DMS 273 (cell line): ENCODE results near the gene STXBP6.

Experiments
- DNase-seq: peaks from one replicate; lab custom pipeline; 2025; ENCODE audit not compliant: unreplicated experiment; lab: John Stamatoyannopoulos, UW

The STXBP6 gene

DNA sequence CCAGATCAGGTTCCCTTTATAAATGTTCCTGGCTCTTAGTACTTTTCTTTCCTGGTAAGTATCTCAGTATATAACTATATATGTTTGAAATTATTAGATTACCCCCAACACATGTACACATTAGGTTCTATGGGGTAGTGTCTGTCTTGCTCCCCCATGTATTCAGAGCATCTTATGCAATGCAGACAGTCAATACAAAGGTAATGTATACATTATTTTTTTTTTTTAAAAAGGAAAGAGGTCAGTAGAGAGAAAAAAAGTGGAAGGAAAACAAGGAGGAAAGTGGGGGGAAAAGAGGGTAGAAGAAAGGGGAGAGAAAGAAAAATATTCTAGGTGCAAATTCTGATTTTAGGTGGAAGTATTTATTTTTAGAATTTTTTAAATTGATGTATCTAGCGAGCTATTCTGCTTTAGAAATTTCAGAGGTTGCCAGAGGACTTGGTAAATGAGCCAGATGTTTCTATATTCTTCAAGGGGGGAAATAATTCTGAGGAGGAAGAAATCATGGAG, 157.9 kb downstream of the STXBP6 start:
- DNase-seq, result no peak

DNA sequence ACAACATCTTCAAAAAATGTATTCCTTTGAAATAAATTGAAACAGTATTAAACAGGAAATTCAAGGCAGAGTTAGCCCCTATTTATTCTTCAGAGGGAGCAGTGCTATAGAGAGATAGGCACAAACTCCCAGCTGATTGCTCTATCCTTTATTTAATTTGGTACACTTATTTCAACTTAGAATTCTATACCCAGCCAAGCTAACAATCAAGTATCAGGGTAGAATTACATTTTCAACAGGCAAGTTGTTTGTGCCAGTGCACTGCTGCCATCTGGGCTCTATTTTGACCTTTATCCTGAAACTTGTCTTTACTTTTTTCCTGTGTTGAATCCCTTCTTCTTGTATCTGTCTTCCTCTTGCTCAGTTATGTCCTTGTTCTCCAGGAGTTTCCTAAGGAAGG, 159.2 kb downstream of the STXBP6 start:
- no peak for DNase-seq

DNA sequence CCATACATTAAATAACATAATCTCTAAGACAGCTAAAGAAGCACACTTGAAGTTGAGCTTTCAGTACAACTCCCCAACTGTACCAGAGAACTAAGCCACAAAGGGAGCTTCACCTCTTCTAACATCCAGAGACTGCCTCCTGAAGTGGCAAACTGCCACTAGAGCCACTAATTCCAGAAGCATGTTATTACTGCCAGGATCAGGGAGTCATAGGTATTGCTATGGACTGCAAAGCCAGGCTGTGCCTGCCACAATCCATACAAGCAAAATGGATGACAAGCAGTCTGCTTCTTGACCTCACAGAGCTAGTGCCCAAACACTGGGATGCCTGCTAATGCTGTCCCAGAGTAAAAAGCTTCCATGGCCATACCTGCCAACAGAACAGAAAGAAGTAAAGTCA, 160.1 kb downstream of the STXBP6 start:
- DNase-seq, result no peak

DNA sequence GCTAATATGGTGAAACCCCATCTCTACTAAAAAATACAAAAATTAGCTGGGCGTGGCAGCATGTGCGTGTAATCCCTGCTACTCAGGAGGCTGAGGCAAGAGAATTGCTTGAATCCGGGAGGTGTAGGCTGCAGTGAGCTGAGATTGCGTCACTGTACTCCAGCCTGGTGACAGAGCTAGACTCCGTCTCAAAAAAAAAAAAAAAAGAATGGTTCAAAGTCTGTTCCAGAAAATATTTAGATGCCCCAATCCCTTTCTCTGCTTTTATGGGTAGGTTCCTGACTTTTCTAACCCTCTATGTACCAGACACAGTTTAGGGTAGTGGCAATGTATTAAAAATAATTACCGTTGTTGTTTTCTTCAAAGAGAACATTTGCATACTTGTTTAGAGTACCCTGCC, 161.4 kb downstream of the STXBP6 start:
- no peak for DNase-seq

DNA sequence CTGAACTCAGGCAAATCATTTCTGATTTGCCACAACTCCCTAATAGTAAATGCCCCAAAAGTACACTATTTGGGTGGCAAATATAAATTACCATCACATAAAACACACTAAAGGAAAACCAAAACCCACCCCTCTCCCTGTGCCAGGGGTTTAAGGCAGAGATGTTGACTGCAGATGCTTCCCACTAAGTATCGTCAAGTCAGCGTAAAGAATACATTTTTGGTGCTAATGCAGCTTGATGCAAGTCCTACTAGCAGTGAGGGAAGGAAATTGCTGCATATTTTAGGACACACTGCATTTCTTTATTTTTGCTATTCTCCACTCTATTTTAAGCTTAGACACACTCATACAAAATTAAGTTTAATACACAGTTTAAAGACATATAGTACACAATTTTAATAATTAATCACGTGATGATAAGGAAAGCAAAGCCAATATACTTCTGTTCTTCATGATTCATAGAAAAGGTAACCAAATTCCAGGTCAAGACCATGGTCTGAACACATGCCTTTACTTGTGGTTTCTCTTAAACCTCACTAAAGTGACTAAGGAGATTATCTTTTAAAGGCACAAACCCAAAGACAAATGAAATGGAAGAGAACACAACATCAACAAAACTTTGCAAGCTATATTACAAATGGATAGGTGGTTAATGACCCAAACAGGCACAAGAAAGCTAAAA, 162.2 kb downstream of the STXBP6 start:
- no peak for DNase-seq

DNA sequence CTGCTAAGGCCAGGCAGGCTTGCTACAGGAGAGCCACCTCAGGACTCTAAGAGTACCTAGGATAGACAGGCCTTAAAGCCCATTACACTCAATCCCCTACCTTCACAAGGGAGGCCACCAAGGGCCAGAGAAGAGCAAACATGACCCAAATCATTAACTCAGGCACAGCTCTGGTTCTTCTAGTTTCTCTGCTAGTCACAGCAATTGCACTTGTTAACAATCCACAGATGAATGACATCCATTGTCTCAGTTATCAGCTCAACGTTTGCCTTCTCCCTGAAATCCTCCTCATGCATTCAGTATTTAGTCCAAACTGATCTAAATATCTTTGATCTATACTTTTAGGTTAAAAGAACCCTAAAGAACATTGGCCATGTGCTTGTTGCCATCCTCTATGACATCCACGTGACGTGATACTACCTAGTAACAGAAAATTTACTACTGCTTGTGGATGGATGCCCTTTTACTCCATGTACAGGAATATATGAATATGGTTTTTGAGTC, 164.5 kb downstream of the STXBP6 start:
- no peak for DNase-seq

DNA sequence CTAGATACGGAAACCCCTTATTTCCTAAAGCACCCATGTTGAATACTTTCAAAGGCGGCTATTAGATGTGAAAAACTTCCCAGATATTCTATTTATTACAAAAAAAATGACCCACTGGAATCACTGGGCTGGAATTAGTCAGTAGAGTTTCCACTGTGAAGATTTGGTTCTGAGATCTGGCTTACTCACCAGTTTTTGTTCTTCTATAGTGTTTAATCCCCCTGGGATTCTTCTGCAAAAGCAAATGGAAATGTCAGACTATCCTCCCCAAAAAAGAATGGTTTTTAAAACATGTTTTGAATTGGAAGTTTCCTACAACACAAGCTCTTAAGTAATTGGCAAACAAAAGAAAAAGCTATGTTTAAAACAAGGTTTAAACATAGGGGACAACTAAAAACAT, 166.4 kb downstream of the STXBP6 start:
- DNase-seq, result no peak

DNA sequence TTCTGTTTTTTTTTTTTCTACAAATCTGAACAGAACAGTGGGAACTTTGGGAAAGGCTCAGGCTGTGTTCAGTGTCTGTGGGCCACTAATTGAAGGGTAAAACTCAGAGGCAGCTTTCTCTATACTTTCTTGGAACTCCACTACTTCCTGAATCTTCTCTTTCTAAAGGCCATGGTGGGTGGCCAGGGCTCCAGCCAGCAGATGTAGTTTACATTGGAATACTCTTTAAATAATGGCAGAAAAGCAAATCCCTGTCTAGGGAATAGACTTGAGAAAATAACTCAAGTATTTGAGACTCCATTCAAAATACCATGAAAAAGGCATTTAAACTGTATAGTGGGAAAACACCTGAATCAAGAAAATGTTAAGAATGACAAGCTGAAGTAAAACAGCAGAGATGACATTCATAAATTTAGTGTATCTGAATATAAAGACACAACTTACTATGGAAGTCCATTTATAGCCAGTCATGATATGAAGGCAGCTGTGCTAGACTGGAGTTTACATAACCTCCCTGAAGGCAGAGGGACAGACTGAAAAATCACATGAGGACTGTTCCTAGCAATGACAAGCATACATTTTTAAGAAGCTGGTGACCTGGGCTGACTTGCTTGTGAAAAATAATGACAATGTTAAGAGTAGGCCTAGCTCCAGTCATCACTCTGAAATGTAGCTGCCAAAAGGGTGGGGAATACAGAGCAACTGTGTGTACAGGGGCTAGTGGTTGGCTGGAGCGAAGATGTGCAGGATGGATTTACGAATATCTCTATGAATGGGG, 168.6 kb downstream of the STXBP6 start:
- DNase-seq, result no peak

DNA sequence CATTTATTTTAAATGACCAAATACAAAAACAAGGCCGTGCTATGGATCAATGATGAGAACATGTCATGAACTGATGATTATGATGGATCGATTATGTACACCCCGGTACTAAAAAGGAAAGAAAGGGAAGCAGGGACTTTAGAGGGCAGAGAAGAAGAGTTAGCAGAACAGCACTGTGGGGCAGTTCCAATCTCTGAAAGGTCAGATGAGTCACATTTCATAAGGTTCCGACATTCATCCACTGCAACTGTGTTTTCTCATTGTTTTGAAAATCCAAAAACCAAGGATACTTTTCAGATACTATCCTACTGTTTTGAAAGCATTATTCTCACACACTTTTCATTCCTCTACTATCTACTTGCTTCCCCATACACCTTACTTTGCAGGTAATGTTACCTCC, 169.3 kb downstream of the STXBP6 start:
- no peak for DNase-seq

DNA sequence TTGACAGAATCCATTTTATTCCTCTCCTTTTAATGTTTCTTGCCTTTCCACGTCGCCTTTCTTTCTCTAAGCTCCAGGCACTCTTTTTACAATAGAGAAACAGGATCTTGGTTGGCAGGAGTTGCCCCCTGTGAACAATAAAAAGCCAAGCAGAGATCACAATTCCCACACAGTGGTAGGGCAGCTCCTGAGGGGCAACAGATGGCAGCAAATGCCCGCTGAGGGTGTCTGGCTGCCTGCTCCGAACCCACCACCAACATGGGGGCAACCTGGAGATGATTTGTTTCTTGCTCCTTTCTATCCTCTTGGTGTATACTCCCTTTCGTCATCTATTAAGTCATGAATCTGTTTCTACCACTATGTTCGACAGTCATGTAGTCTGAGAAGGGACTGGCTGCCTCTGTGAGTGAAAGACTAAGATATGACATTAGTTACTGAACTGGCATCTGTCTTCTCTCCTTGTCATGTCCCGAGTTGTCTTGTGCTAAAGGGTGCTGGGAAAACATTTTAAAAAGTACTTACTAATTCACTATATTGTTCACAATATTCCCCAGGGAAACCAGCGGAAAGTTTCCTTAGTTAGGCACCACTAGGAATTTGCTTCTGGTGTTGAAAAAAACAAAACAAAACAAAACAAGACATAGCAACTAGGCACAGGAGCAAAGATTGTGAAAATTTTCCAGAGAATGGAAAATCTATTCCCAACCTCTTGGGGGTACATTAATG, 170.1 kb downstream of the STXBP6 start:
- DNase-seq, result no peak

DNA sequence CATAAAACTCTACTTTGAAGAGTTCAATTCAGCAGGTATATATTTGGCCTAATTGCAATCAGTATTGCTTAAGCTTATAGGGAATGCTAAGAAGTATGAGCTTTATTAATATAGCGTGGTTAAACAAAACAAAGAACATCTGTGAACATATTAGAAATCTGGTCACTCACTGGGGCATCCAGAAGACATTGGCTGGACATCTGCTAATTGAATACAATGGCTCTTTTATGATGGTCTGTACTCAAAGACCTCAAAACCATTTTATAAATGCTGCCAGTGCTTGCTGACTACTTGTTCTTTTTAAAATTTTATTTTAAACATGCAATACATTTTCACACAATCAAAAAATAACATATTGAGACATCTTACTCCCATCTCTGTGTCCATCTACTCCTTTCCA, 173.0 kb downstream of the STXBP6 start:
- no peak for DNase-seq

DNA sequence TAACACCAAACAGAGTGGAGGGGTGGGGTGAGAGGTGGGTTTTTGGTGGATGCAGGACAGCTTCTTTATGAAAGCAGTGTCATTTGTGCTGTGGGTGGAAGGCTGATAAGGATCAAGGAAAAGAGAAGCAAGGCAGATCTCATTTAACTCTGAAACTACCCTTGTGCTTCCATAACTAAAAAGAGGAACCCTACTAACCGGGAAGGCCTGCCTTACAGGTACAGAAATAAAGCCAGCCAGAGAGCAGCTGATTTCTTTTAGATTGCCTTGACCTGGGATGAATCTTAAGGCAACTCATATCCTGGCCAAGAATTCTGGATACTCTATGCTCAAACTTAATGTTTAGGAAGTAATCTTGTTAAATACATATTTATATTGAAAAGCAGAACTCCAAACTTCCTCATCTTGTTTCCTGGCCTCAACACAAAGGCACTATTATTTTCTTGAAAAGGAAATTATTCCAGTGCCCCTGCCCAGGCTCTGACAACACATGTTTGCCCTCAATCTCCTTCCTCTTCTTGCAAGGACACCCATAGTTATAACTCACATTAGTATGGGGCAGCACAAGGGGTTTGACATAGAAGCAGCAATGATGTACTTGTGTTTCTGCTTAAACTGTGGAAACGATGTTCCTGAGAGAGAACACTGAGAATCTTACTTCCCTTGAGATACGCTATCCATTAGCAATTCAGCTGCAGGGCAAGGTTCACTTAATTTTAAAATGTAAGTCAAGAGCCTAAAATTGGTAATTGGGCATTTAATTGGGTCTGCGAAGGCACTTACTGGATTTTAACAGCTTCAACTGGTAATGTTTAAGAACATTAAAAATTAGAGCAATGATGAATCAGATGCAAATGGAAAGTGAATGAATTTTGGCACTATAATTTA, 173.7 kb downstream of the STXBP6 start:
- no peak for DNase-seq

DNA sequence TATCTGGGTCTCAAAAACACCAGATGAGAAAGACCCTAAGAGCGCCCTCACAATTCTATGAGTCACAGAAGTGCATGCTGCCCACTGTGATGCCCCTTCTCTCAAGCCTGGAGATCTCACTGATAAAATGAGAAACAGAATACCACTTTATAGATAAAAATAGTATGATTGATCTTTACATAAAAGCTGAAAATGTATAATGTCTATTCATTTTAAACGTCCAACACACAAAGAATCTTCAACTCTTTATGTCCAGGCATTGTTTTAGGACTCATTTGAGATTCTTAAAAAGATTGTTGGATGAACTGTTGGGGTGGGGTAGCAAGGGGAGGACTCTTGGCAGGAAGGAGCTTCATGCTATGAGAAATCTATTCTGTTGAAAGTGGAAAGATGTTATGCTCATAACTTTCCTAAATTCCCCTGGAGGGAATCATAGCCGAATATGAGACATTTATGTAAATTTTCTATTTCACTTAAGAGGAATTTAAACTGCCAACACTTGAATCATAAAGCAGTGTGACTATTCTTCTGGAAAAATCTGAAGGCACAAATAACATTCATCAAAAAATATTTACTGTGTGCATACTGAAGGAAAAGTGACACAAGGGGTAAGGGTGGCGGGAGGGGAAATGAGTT, 174.6 kb downstream of the STXBP6 start:
- DNase-seq, result no peak

DNA sequence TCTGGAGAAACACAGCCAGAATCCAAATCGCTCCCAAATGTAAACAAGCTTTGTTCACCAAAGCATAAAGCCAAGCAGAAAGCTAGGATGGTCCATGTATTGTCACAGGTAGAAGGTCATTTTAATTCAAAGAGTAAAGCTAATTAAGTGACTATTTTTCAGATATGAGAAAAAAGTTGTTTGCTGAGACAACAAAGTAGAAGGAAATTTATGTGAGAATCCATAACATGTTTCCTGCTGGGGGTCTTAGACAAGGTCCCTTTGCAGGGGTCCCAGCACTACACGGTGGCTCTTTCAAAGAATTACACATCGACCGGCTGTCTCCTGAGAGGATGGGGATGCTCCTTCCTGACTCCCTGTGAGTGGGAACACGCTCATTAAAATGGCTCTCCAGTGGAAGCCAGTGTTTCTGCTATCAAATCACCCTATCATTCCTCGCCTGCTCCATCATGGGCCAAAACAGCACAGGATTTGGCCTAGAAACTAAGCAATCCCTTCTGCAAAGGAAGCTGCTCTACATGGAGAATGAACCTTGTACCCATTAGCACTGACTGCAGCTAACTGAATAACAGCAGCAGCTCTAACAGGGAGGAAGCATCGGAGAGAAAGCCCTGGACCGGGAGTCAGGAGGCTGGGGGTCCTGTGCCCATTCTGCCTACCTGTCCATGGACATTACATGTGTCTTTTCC, 175.3 kb downstream of the STXBP6 start:
- no peak for DNase-seq

DNA sequence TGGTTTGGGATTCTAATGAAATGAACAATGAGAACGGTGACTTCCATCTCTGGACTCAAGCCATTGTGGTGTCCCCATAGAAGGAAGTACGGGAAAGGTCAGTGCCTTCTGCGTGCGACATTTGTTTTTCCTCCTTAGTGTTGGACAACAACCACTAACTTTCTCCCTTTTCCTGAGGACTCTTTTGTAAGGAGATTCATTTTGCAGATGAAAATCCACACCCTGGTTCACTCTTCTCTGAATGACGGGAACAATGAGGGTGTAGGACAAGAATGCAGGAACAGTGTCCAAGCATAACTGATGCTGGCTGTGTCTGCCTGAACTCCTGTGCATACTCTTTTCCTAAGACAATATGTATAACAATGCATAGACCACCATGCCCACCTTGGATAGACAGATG, 176.4 kb downstream of the STXBP6 start:
- no peak for DNase-seq

DNA sequence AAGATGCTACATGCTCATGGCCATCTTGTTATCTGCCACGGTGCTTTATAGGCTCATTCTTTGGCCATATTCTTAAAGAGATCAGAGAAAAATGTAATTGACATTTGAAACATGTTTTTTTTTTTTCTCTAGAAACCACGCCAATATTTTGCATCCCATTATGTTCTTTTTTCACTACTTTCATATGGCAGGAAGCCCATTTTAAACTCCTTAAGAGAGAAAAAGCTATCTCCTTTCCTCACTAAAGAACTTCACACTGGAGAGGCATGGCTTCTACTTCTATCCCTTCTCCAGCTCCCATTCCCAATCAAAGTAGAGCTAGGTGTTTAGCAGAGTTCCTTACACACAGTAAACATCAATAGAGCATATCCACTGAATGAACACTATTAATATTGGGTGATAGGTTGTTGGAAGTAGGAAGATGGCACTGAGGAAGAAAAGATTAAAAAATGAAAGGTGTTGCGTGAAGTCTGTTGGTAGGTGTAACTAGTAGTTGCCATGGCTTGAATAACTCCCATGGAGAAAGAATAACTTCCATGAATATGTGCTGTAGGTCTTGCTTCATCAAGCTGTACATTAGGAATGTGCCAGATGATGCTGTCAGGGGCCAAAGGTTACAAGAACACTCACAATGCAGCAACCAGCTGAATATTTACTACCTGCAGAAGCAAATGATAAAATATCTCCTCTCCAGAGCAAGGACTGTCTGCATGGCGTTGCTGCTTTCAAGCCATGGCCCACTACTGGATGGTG, 178.8 kb downstream of the STXBP6 start:
- DNase-seq, result no peak

DNA sequence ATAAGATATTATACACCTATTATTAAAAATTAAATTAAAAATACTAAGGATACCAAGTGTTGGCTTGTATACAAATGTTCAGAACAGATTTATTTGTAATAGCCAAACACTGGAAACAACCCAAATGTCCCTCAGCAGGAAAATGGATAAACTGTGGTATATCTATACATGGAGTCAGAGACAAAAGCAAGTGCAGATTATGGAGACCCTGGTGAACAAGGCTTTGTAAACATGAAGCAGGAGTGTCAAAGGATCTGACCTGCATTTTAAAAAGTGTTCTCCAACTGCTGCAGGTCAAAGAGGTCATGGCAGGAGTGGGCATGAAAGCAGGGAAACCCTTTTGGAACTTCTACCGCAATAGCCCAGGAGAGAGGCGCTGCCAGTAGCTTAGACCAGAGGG, 181.6 kb downstream of the STXBP6 start:
- DNase-seq, result no peak

DNA sequence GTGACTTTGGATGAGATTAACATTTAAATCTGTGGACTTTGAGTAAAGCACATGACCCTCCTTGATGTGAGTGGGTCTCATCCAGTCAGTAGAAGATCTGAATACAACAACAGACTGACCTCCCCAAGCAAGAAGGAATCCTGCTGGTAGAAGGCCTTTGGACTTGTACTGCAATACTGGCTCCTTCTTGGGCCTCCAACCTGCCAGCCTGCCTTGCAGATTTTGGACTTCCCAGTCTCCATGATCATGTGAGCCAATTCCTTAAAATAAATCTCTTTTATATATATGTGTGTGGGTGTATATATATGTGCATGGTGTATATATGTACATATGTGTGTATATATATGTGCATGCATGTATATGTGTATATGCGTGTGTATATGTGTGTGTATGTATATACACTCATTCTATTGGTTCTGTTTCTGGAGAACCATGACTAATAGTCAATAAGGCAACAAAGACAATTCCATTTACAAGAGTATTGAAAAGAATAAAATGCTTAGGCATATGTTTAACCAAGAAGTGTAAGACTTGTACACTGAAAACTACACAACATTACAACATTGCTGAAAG, 183.8 kb downstream of the STXBP6 start:
- DNase-seq, result no peak
